Inflammatory macrophage treated with lipopolysaccharide for 1 hour (primary cell): Measurements from ENCODE around the gene ITIH3.

Experiments
- DNase-seq, 2 donors: peaks; one replicate each; pipeline ENCODE4 v3.0.0-alpha.2; 2020 to 2022

ITIH3 gene

DNA sequence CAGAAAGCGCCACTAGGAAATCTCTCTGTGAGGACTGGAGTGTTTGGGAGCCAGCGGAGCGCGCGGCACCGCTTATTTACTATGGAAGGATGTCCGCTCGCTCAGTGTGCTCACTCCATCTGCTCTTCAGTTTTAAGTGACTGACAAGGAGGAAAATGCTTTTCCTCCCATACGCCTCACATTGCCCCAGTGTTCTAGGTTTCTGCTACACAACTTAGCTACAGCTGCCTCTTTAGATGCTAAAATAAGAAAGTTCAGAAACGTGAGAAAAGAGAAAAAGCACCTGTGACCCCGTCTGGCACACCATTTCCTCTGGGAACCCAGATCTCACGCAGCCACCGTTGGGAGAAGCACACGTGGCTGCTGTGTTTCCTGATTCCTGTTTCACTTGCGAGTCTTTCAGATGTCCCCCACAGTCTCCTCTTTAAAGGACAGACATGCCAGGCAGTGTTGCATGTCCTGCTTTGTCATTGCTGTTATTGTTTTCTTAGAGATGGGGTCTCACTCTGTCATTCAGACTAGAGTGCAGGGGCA is 51.9 kb downstream of the ITIH3 start:
- DNase-seq, result no peak

DNA sequence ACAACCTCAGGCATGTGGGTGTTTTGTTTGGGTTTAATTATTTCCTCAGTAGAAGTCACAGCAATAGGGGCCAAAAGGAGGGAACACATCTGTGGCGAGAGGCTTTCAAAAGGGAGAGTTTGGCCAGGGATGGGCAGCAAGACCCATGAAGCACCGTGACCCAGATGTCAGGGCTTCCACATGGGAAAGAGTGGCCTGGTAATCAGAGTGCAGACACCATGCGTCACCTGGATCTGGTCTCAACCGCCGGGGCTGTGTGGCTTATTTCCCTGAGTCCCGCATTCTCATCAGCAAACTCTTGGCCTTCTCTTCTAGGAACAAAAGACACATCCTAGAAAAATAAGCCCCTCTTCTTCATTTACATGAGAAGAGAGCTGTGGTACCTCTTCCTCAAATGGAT is 52.6 kb downstream of the ITIH3 start:
- no peak for DNase-seq

DNA sequence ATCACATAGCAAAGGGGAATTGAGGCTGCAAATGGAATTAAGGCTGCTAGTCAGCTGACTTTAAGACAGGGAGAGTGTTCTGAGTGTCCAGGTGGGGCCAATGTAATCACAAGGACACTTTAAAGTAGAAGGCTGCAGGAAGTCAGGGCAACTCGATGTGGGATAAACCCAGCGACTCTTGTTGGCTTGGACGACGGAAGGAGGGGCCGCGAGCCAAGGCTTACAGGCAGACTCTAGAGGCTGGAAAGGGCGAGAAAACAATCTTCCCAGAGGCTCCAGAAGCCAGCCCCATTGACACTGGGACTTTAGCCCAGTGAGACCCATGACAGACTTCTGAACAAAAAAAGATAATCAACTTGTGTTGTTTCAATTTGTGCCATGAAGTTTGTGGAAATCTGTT is 53.1 kb downstream of the ITIH3 start:
- no peak for DNase-seq

DNA sequence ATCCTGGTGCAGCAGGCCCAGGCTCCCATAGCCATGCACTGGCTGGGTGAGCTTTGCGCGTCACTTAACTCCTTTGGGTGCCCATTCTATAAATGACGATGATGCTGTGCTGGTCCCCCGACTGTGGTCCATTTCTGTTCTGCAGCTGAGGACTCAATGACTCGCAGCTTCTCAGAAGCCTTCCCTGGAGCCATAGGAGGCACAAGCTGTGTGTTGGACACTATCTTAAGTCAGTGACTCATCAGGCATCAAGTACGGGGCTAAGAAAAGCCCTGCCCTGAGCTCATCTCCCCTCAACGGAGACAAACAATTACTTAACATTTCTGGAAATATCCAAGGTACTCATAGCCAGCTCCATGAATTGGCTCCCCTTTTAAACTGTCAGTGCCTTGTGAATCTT is 54.0 kb downstream of the ITIH3 start:
- DNase-seq, result peak in 1 of 2 donors; percentile 39

DNA sequence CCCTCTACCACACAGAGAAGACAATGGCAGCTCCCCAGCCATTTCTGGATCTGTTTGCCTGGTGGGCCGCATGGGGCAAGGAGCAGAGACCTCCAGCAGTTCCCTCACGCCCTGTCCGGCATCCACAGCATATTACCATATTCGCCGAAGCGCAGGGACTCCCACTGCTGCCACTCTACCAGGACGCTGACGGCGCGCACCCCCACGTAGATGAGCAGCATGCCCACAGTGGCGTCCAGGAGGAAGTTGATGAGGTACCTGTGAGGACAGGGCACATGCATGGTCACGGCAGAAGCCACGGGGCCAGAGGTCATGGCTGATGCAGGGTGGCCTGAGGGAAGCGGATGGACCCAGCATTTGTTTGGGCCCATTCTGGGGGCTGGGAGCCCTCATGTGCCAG is 55.1 kb downstream of the ITIH3 start:
- DNase-seq, result no peak

DNA sequence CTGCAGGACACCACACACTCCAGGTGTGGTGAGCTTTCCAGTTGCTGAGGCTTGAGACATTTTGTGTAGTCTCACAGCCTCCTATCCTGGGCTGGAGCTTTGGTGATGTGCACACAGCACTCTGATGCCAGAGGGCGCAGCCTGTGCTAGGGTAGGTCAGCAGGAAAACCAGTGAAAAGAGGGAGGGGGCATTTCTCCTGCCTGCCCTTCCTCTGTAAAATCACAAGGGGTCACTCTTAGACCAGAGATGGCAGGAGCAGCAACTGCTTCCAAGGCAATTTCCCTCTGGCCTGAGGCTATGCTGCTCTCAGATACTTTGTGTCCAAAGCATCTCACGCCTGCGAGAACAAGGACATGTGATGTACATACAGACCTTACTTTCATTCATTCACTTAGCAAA is 56.8 kb downstream of the ITIH3 start:
- DNase-seq, result peak; percentile 26 to 32

DNA sequence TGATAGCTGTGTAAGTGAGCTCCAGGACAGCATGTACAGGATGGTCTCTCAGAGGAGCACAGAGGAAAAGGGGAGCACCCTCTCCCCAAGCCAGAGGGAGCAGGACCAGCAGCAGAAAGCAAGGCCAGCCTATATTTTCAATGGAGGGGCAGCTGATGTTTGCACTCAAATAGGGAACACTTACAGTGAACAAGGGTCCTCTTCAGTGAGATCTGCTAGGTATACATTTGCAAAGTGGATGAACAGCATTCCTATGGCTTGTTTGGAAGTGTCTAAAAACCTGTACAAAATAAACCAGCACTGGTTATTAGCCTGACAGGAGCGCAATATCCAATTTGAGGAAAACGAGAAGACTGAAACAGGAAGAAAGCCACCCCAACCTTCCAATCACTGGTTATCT is 57.8 kb downstream of the ITIH3 start:
- no peak for DNase-seq

DNA sequence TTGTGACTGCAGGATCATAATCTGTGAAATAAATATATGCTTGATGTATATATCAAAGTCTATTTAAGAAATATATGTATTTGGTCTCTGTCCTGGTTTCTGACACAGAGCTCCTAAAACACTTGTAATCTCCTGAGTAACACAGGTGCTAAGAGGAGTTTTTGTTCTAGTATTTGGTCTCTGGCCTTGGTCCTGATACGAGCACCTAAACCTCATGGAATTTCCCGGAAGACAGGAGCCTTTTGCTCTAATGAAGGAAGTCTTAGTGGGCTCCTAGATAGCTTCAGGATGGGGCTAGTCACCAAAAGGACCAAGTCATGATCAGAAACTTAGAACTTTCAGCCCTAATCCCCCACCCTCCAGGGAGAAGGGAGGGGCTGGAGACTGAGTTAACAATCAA is 59.4 kb downstream of the ITIH3 start:
- DNase-seq, result no peak

DNA sequence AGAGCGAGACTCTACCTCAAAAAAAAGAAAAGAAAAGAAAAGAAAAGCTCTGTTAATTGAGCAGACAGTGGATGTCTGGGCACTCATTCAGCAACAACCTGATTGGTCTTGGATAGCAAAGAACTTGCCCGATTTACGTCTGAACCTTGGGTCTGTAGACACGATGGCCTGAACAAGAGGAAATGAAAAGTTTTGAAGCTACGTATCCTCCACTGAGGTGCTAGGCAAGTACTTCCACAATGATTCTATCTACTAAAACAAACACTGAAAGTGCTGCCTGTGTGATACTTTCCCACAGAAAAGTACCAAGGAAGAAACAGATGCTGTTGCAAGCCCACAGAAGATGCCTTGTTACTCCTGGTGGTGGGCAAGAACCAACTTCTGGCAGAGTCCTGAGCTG is 62.1 kb downstream of the ITIH3 start:
- DNase-seq, result no peak

DNA sequence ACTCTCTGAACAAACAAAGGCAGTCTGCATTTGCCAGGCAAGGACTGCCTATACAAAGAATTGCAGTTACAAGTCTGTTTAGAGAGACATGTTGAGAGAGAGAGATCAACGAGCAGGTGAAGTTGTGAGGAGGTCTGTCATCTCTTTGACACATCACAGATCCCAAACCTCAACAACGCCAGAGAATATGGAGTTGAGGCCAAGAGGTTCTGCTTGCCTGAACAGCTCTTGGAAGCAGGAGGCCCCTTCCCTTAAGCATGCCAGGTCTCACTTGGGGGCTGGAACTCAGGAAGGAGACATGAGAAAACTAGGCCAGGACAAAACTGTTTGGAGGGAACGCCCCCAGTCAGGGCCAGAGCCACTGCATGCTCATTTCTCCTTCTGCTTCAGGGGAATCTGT is 62.5 kb downstream of the ITIH3 start:
- DNase-seq, result no peak

DNA sequence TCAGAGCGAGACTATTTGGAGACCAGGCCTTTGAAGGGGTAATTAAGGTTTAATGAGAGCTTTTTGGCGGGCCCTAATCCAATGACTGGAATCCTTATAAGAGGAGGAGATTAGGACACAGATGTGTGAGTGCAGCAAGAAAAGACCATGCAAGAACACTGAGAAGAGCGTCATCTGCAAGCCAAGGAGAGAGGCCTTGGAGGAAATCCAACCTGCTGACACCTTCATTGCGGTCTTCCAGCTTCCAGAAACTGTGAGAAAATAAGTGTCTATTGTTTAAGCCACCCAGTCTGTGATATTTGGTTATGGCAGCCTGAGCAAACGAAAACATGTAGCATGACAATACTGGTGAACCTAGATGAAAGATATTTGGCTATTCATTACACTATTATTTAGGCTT is 63.3 kb downstream of the ITIH3 start:
- DNase-seq, result no peak
